MV-4-11 (cell line): ENCODE data around the gene PHLDB2.

Source experiments
- DNase-seq: peaks from one replicate; lab custom pipeline; 2025; lab: John Stamatoyannopoulos, UW

The PHLDB2 gene

DNA sequence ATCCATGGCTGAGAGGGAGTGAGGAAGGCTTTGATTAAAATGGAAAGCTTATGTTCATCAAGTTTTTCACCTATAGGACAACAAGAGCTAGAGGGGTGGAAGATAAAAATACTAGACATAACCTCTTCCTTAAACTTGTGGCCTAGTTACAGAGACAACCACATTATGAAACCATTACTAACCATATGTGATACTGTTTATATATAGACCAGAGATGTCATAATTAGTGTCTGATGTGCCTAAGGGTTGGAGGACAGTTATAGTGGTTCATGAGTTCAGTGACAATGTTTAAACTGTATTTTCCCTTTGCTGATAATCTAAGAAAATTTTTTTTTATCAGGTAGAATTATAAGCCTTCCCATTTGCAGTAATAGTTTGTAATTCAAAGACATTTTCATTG lies 23.7 kb downstream of the PHLDB2 start:
- DNase-seq, result peak; percentile 91

DNA sequence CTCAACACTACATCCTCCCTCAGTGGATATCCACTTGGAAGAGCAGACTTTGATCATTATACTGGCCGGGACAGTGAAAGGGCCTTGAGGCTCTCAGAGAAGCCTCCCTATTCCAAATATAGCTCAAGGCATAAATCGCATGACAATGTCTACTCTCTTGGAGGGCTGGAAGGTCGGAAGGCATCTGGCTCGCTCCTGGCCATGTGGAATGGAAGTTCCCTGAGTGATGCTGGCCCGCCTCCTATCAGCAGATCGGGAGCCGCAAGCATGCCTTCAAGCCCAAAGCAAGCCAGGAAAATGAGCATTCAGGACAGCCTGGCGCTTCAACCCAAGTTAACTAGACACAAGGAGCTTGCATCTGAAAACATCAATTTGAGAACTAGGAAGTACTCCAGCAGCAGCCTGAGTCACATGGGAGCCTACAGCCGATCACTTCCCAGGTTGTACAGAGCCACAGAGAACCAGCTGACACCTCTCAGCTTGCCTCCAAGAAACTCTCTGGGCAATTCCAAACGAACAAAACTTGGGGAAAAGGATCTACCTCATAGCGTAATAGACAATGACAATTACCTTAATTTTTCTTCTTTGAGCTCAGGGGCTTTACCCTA lies 25.4 kb downstream of the PHLDB2 start:
- peak; percentile 28 for DNase-seq

DNA sequence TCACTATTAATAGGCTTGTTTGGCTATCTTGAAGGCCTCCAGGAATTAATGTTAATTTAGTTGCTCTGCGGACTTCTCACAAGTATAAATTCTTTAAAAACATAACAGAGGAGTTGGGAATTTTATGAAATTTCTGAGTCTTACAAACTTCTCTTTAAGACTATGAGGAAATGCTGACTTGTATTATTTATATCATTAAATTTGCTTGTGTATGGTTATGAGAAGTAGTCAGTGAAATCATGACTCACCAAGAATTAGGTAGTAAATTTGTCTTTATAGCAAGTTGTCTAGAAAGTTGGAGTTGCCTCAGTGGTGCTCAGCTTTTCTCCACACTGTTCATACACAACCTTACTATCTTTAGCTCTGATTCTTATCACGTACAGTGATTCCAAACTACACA lies 26.5 kb downstream of the PHLDB2 start:
- no peak for DNase-seq

DNA sequence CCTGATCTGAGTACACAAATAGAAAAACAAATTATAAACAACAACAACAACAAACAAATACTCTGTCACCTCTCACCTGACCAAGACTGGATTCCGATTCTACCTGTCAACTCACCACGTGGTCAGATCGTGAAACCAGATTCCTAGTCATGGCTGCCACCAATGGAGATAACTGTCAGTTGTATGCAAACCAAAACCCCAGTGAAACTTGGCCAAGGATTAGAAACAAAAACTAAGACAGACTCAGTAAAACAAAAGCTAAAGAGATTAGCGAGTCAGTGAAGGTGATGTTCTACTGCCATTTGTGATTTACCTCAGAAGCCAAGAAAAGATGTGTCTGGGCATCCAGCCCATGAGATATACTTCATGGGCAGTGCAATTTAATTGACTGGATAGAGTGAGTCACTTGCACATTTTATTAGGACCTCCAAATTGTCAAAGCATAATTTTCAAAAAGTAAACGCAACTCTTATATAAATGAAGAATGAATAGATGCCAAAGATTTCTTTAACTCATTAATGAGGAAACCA lies 31.1 kb downstream of the PHLDB2 start:
- no peak for DNase-seq

DNA sequence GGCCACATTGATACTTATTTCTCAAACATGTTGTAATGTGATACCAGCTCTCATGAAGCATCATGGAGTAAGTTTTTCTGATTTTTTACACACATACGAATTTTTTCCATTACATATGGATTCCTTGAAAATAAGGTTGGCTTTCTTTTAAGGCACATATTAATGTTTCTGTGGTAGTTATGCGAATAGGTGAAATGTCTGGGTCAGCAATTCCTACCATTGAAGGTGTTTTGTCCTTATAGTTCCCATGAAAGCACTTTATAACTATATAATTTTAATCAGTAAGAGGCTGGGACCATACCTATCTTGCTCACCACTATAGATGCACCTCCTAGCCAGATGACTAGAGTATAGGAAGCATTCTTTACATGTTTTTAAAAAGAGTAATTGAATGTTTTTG lies 33.0 kb downstream of the PHLDB2 start:
- DNase-seq, result no peak

DNA sequence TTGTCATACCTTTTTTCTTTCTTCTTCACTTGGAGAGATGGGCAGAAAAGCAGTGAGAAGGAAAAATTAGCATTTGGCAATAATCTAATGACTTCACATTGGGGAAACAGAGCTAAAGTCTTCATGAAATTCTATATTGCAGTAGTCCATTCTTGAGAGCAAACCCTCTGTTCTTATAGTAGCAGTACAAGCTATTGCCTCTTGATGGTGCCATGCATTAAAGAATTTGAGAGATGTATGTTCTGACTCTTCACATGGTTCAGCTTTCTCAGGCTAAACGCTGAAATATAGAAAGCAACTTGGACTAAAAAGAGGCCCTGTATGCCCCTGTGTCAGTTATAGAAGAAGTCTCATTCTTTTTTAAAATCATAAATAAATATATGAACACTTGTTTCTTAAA lies 36.0 kb downstream of the PHLDB2 start:
- DNase-seq, result peak; percentile 26

DNA sequence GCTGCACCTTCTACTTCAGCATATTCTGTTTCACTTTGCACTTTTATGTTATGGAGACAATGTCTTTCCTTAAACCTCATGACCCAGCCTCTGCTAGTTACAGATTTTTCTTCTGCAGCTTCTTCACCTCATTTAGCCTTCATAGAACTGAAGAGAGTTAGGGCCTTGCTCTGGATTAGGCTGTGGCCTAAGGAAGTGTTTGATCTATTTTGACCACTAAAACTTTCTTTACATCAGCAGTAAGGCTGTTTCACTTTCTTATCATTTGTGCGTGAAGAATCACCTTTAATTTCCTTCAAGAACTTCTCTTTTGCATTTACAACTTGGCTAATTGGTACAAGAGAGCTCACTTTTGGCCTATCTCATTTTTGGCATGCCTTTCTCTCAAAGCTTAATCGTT lies 40.9 kb downstream of the PHLDB2 start:
- no peak for DNase-seq

DNA sequence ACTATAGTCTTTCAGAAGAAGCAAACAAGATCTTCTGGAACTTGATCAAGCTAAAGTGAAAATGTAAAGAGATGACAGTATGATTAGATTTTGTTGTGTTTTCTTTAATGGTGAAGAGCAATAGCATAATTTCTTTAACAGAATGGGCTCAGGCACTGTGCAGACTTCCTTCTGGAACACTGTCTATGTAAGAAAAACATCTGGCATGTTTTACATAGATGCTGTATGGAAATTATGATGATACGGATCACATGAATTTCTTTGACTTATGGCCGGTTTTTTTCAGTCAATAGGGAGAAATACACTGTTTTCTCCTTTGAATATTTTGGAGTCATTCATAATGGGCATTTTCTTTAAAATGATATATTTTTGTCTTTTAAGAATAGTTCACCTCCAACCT lies 42.6 kb downstream of the PHLDB2 start:
- no peak for DNase-seq

DNA sequence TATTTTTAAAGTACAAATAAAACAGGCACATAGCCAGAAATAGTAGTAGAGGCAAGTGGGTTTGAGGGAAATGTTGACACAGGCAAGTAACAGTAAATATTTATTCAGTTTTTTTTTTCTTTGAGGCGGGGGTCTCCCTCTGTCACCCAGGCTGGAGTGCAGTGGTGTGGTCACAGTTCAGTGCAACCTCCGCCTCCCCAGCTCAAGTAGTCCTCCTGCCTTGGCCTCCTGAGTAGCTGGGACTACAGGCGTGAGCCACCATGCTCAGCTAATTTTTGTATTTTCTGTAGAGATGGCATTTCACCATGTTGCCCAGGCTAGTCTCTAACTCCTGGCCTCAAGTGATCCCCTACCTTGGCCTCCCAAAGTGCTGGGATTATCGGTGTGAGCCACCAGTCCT lies 43.5 kb downstream of the PHLDB2 start:
- DNase-seq, result no peak

DNA sequence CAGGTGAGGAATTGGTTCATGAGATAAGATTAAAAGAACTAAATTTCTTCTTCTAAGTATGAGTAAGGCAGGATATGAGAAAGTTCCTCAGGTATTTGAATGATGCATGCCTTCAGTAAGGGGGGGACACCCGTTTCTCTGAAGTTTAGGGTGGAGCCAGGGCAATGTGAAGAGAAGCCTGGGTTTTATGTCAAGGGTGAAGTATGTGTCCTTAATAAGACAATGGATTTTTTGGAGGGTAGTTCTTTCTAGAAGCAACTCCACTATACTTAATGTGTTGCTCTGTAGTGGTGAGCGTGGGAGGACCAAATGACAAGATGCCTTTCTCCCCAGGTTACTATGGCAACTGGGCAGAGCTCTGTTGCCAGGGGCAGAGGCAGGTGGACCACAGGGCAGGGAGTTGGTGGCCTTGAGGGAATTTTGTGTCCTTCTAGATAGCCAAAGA lies 44.0 kb downstream of the PHLDB2 start:
- DNase-seq, result no peak

DNA sequence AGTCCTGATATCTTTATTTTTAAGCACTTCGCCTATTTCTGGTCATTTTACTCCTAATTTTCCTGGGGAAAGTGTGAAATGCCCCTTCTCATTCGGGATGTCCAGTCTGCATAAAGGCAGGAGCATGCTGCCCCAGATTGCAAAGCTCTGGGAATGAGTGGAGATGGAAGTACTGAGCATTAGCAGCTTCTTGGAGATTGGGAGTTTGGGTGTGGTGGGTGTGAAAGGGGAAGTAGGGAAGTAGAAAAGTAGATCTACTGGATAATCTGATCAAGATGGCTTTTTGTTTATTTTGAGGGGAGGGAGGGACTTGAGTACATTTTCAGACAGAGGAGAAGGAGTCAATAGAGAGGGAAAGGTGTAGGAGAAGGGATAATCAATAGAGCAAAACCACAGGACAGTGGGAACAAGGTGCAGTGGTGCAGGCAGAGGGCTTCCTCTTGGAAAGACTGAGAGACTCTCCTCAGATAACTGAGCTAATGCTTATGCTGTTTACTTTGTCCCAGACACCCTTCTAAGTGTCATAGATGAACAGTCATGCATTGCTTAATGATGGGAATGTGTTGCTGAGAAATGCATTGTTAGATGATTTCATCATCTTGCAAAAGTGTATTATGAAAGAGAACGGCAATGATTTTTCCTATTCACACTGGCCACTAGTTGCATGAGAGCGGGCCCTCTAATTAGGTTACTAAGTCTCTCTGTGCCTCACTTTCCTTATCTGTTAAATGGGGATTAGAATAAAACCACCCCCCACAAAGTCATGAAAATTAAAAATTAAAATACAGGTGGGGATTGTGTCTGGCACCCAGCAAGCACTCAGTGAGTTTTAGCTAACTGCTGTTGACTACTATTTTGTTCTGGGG lies 45.5 kb downstream of the PHLDB2 start:
- peak; percentile 67 for DNase-seq

DNA sequence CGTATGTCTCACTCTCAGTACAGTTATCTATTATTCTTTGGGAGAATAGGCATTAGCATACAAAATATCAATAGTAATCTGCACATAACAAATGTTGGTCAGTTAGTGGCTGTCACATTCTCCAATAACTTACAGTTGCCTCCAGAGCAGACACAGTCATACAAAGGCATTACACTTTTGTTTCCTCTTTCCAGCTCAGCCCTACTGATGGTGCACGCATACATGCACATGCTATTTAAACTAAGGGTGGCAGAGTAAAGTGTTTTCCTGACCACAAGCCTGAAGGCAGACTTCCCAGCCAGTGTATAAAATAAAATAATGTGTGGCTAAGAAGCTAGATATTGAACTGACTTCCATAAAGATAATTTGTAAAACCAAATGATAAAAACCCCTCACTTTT lies 47.6 kb downstream of the PHLDB2 start:
- peak; percentile 72 for DNase-seq

DNA sequence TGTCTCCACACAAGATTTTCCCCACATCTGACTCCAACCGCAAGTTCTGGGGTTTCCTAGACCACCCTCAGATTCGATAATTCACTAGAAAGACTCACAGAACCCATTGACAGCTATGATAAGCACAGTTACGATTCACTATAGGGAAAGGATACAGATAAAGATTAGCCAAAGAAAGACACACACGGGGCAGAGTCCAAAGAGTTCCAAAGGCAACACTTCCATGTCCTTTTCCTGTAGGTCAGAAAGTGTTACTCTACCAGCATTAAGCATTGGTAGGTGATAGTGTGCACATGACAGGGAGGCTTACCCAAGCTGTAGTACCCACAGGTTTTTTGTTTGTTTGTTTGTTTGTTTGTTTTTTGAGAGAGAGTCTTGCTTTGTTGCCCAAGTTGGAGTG lies 48.1 kb downstream of the PHLDB2 start:
- no peak for DNase-seq

DNA sequence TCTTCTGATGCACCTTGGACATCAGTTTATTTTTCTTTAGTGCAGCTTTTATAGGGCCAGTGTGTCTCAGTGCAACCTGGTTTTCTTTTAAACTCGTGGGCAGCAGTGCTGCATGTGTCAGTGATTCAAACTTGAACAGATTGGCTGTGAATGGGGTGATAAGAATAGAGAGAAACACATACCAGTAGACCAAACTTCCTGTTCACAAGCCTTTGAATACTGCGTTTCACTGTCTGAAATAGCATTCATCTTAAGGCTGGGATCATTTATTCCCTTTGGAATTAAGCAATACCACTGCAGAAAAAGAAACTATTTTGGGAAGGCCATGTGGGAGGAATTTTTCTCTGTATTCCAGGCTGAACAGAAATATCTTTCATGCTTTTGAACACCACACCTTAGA lies 51.7 kb downstream of the PHLDB2 start:
- no peak for DNase-seq

DNA sequence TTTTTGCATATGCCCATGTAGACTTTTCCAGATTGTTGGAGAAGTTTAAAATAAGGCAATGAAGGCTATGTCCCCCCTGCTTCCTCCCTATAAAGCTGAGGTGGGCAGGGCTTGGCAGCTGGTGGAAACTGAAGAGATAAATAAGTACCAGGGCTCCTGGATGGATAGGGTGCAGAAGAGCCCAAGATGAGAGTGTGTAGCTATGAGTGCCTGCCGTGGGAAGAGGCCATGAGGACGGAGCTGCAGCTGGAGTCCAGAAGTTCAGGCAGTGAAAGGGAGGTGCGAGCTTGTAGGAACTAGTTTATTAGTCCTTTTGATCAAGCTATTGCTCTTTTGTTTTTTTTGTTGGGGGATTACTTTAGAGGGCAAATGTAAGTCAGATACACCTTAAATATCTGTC lies 52.4 kb downstream of the PHLDB2 start:
- DNase-seq, result no peak

DNA sequence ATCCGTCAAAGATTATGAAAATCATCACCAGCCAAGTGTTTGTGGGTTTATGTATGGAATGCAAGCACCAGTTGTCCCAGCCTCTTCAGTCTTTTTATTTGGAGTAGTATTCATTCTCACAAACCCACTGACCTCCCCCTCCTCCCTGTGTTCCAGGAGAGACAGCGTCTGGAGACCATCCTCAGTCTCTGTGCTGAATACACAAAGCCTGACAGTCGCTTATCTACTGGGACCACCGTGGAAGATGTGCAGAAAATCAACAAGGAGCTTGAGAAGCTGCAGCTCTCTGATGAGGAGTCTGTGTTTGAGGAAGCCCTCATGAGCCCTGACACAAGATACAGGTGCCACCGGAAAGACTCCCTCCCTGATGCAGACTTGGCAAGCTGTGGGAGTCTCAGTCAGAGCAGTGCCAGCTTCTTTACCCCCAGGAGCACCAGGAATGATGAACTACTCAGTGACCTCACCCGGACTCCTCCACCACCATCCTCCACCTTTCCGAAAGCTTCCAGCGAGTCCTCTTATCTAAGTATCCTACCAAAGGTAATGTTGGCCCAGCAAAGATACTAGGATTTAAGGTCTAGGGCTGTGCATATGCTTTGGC lies 54.2 kb downstream of the PHLDB2 start:
- no peak for DNase-seq

DNA sequence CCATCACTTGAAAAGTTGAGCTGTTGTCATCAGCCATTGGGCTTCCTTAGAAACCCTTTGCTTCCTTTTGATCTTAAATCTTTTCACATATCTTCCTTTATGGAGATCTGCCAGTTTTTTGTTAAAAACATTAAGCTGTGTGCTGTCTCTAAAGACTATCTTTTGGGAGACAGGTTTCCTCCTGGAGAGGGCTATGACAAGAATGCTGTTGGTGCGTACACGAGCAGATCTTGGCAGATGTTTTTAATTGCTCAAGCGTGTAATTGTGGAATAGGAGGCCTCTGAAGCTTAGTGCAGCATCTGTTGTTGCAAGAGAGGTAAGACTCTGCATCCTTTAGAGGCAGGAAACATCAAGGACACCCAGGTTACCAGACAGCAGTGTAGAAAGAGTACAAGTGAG lies 56.8 kb downstream of the PHLDB2 start:
- no peak for DNase-seq

DNA sequence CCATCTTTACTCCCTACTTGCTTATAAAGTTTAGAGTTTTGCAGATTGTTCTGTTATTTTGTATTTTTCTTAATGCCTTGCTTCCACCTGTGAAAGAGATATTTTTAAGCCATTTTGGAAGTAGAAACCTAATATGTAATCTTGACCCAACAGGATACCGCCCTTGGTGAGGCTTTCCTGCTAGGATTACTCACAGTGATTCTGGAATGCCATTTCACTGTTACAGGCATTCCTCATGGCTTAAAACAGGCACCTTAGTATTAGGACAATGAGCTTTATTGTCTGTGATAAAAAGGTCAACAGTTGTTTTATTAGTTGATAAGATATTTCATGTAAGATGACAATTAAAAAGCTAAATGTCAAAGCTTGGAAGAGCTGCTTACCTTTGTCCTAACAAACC lies 58.2 kb downstream of the PHLDB2 start:
- DNase-seq, result no peak

DNA sequence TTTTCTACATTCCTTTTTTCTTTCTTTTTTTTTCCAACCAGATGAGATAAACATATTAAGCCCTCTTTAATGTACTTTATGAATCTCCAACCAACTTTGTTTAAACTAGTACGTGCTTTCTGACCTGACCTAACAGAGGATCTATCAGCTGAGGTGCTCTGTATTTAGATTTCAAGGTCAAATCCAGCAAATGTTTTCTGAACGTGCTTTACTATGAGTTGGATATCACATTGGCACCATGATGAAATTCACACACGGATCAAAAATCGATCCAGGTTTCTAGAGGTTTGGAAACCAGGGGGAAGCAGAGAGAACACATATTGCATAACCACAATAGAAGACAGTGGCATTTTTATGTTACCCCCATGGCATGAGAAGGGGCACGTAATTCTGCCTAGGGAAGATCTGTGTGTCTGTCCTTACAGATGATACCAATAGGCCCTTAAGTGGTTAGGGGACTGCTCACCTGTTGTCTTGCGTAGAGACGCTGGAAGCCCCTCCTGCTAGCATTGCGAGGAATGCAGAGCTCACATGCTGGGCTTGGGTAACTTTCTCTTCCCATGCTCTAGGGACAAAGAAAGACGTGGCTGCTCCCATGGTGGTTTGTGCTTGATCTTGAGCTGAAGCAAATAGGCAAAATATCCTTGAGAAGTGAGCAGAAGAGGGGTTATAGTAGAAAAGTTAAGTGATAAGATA lies 60.5 kb downstream of the PHLDB2 start:
- DNase-seq, result no peak

DNA sequence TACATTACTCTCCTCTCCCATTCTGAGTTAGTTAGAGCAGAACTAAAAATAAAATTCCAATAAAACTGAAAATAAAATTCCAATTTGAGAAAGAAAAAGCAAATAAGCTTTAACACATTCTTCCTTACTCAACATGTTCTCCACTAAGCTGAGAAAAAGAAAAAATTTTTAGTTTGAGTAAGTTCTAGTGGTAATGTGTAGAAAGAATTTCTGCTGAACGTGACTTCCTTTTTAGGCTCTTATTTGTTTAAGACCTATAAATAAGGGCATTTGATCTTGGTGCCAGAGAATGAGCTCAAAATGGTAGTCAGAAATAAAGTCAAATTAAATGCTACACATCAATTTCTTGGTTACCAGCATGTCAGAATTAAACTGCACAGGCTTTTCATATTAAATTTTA lies 62.1 kb downstream of the PHLDB2 start:
- DNase-seq, result no peak

DNA sequence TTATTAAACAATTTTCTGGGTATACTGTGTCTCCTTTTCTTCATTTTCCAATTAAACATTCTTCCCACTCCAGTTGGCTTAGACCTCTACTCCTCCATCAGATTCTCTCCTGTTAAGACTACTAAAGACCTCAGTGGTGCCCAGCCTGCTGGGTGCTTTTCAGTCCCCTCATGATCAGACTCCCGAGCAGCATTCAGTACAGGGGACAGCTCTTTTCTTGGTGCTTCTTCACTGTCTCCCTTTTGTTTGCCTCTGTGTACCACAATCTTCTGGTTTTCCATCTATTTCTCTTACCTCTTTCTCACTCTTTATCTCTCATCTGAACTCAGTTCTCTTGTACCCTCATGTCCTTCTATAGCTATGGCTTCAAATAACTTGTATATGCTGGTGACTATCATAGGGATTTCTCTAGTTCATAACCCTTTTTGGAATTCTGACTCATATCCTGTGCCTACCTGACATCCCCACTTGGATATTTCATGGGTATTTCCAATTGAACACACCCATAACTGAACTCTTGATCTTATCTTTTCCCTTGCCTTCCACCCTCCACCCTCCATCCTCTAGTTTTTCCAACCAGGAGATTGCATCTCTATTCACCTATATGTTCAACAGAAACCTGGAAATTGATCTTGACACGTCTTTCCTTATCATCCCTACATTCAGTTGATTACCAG lies 64.2 kb downstream of the PHLDB2 start:
- no peak for DNase-seq

DNA sequence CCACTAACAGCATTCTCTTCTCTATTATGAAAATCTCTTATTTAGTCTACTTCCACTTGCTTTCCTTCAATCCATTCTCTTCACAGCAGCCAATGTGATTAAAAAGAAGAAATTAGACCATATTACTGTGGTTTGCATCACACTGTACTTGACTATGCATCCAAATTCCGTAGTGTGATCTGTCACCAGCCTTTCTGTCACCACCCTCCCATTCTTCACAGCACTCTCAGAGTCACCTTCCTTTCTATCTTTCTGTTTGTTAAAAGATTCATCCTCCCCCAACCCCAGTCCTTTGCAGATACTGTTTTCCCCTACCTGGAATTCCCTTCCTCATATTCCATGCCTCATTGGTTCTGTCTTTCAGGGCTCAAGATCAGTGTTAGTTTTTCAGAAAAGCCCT lies 64.7 kb downstream of the PHLDB2 start:
- DNase-seq, result no peak
